Heart left ventricle (tissue), 16 donors: Measurements from ENCODE around the gene SRGAP2B. TPM values are rescaled to one million over a fixed set of nuclear protein-coding genes. Genes with fewer than 3 reads are reported as not detected.
A peak's percentile ranks its signal among the peaks of the same experiment; 100 is the strongest.
"Not testable (repeated sequence)": the region's sequence is repeated elsewhere in the genome, so short reads cannot be mapped to it uniquely, and the experiment has no call there.

Source experiments
- ATAC-seq, 4 donors: fragments of 200-7000 bp; cut with Tn5 transposase; one replicate each; pipeline ENCODE4 v1.9.1; 2020 to 2022; ENCODE audit warnings: moderate library complexity in 4 of 4, mild to moderate bottlenecking in 3 of 4, moderate number of reproducible peaks in 1 of 4
- DNase-seq, 5 donors: peaks; one replicate each; pipeline ENCODE4 v3.0.0-alpha.2; 2020
- H3K27ac ChIP-seq, 12 donors: fragments of 200-600 bp; sonication (generic) in 4 of 12; one replicate each; pipeline versions ENCODE4 v1.5.0 to v1.8.0; 2016 to 2022; ENCODE audit warnings: mild to moderate bottlenecking in 2 of 12
- H3K27me3 ChIP-seq, 9 donors: fragments of 200-600 bp; sonication (generic) in 2 of 9; one replicate each; pipeline versions ENCODE4 v1.5.1 to v1.8.0; 2016 to 2022; ENCODE audit warnings: mild to moderate bottlenecking in 3 of 9
- H3K36me3 ChIP-seq, 9 donors: fragments of 200-600 bp; sonication (generic) in 2 of 9; one replicate each; pipeline versions ENCODE4 v1.5.0 to v1.8.0; 2018 to 2022; ENCODE audit warnings: mild to moderate bottlenecking in 2 of 9
- H3K4me1 ChIP-seq, 12 donors: fragments of 200-600 bp; sonication (generic) in 4 of 12; one replicate each; pipeline versions ENCODE4 v1.5.0 to v1.8.0; 2016 to 2022; ENCODE audit warnings: mild to moderate bottlenecking in 3 of 12
- H3K4me3 ChIP-seq, 12 donors: fragments of 200-600 bp; sonication (generic) in 4 of 12; one replicate each; pipeline versions ENCODE4 v1.5.0 to v1.8.0; 2017 to 2022; ENCODE audit warnings: mild to moderate bottlenecking in 9 of 12, moderate library complexity in 4 of 12
- H3K9me3 ChIP-seq, 12 donors: fragments of 200-600 bp; sonication (generic) in 4 of 12; one replicate each; pipeline versions ENCODE4 v1.5.0 to v1.8.0; 2016 to 2022; ENCODE audit warnings: mild to moderate bottlenecking in 1 of 12
- WGBS, 4 donors: extraction: QIAGEN DNeasy Blood & Tissue Kit in 2 of 4; methylation state at CpG; one replicate each; pipeline versions ENCODE4 v1.1.5 to v1.1.7; 2013 to 2018; 5-methylcytosine and 5-hydroxymethylcytosine counted together
- intact Hi-C, 10 donors: fragments of 100-400 bp; cut with DNase I; formaldehyde crosslinking; loops; one replicate each; pipeline versions ENCODE4 v1.11.1 to v1.14.2; 2022
- polyA plus RNA-seq, 2 donors: library from polyadenylated mRNA; stranded (reverse); fragments of 200-250 nt; gene quantifications; one replicate each; pipeline ENCODE4 v1.2.3, GENCODE V29; 2013
- total RNA-seq, 9 donors: library from RNA; depleted of rRNA in 2 of 9; stranded (reverse); fragments of >200 nt in 2 of 9; fragmentation: NEBNext Ultra II Directional in 3 of 9; extraction: Animal tissue kit (Norgen Biotek cat#: 25700) in 3 of 9; gene quantifications; one replicate each; pipeline versions ENCODE4 v1.1.0 to v1.2.4, GENCODE V29; 2016 to 2023
- donor health status: ischemic (EF 13 %, LVEDD 7.1; RV severe dilation, severe dysfunction).
- donor health status: healthy with polysubstance abuse.
- donor health status: DM: no; HTN: yes; CAD: no.
- donor health status: DM: no; HTN: no; CAD: no.
- donor health status: ischemic (EF 25% LVEDD 6.9; RV normal size, moderate dysfunction).
- donor health status: ischemic (EF 25% LVEDD 5.7; RV mildly dilated, moderate dysfunction).
- donor health status: healthy.
- donor health status: DM: yes; HTN: yes; CAD: no.
- donor health status: ischemic (EF 35%, LVEDD 5.7; RV mildly dilated, moderate dysfunction).
- donor health status: nonischemic (EF 11% LVEDD 7.7; RV severe dilation, severe dysfunction).
- donor health status: DM: yes; HTN: yes; CAD: no.
- donor health status: PGD.
- donor health status: ischemic (EF 29% LVEDD 5.4; RV normal size, mild dysfunction).
- donor health status: nonischemic (EF 23%, LVEDD 6.1; RV moderate dilation, normal function).

The SRGAP2B gene
- total and polyA plus RNA-seq, 11 donors, result 3.0 to 26.8 (median 9.9) TPM

DNA sequence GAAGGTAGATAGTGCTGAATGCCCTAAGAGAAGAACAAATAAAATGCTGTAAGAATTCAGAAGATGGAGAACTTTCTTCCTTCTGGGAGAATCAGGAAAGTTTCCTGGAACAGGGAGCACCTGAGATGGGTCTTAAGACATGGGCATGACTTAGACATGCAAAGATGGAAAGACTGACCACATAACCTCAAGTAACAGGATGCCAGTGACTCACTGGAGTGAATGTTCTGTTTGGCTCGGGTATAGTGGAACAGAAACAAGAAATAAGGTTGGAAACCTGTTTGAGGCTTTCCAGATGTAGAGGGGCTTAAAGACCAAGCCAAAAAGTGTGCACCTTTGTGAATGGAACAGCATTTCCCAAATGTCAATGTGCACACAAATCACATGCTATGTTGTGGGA is 102.2 kb downstream of the SRGAP2B start:
- H3K36me3 ChIP-seq, H3K4me3 ChIP-seq, DNase-seq, H3K9me3 ChIP-seq, H3K4me1 ChIP-seq, H3K27ac ChIP-seq, H3K27me3 ChIP-seq, ATAC-seq, intact Hi-C loops: not testable (repeated sequence)
- 71 to 83% (median 75%) methylated on average over 1 of the region's 1 CpG for WGBS, 4 donors

DNA sequence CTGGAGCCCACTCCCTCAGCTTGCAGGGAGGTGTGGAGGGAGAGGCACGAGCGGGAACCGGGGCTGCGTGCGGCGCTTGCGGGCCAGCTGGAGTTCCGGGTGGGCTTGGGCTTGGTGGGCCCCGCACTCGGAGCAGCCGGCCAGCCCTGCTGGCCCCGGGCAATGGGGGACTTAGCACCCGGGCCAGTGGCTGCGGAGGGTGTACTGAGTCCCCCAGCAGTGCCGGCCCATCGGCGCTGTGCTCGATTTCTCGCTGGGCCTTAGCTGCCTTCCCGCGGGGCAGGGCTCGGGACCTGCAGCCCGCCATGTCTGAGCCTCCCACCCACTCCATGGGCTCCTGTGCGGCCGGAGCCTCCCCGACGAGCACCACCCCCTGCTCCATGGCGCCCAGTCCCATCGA is 104.5 kb downstream of the SRGAP2B start:
- DNase-seq, H3K4me1 ChIP-seq, H3K4me3 ChIP-seq, ATAC-seq, intact Hi-C loops, H3K27ac ChIP-seq, H3K9me3 ChIP-seq, H3K36me3 ChIP-seq, H3K27me3 ChIP-seq: not testable (repeated sequence)
- 98 to 99% methylated on average over 13 of the region's 29 CpGs; no CpG with 5 or more reads in 2 of the 4 donors for WGBS, 4 donors

DNA sequence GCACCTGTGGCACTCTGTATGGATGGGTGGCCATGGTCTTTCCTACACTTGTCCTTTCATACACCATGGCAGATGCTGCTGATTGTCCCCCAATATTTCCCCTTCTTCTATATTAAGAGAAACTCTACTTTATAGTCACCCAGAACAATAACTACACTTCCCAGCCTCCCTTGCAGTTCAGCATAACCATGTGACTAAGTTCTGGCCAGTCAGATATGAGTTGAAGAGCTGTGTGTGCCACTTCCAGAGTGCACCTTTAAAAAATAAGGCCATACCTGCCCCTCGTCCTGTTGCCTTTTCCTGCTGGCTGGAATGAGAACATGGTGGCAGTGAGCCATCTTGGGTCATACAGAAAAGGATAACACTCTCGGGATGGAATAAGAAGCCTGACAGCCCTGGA is 108.0 kb downstream of the SRGAP2B start:
- H3K27me3 ChIP-seq, H3K4me3 ChIP-seq, DNase-seq, H3K4me1 ChIP-seq, intact Hi-C loops, H3K9me3 ChIP-seq, H3K27ac ChIP-seq, H3K36me3 ChIP-seq: not testable (repeated sequence)
- peak in 2 of 4 donors; percentile 34 to 67 for ATAC-seq
- WGBS, 4 donors, result no CpG with 5 or more reads among the region's 2 CpGs

DNA sequence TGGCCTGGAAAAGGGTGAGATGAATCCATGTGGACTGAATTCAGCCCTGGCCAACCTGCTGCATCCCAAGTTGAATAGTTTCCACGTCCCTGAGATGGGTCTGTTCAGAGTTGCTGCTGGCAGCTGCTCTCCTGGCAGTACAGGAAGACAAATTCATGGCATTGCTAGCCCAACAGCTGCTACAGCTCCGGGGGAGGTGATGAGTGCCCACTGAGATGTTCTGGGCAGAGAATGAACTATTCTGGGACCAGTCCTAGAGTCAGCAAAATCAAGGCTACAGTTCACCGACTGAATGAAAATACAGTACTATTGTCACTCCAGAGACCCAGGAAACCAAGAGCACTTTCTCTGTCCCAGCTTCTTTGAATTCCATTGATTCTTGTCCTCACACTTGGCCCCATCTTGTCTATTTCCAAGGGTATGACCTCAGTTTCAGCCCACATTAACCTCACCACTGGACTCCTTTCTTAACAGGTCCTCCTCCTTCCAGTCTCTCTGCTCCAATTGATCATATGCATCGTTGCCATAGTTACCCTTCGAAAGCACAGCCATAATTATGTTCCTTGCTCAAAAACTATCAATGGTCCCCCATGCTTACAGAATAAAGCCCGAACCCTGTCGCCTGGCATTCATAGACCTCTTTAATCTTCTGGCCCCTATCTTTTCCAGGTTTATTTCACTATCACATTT is 108.8 kb downstream of the SRGAP2B start:
- H3K9me3 ChIP-seq, intact Hi-C loops, H3K27me3 ChIP-seq, H3K27ac ChIP-seq, H3K4me3 ChIP-seq, H3K4me1 ChIP-seq, DNase-seq, H3K36me3 ChIP-seq: not testable (repeated sequence)
- WGBS, 4 donors, result 59 to 86% (median 70%) methylated on average over 1 to 3 of the region's 7 CpGs
- ATAC-seq, result peak; percentile 88 to 95 (median 91)

DNA sequence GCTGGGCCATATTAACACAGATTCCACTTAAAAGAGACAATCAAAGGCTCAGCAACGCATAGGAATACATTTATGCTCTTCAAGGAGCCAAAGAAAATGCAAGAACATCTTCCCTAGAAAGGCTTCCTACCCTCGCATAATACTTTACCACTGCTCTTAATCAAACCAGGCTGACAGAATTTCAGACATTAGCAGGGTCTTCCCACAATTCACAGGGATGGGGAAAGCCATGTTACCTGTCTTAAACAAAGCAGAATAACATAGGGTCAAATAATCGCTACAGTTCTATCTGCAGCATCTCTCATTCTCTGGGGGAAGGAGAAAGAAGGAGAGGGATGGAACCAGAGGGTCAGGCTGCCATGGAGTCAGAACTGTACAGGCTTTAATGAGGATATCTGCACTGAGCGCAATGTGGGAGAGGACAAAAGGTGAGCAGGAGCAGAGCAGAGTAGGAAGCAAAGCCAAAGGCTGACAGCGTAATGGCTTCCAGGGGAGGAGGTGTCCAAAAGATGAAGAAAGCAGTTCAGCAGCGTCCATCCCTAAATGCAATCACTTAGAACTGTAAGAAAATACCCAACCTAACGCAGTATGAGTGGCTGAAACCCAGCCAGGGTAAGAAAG is 109.5 kb downstream of the SRGAP2B start:
- intact Hi-C loops, H3K9me3 ChIP-seq, DNase-seq, H3K27me3 ChIP-seq, H3K4me3 ChIP-seq, H3K36me3 ChIP-seq, H3K27ac ChIP-seq, H3K4me1 ChIP-seq: not testable (repeated sequence)
- WGBS, 4 donors, result 78 to 91% (median 82%) methylated on average over 3 to 5 of the region's 7 CpGs
- peak in 1 of 4 donors; percentile 10 for ATAC-seq

DNA sequence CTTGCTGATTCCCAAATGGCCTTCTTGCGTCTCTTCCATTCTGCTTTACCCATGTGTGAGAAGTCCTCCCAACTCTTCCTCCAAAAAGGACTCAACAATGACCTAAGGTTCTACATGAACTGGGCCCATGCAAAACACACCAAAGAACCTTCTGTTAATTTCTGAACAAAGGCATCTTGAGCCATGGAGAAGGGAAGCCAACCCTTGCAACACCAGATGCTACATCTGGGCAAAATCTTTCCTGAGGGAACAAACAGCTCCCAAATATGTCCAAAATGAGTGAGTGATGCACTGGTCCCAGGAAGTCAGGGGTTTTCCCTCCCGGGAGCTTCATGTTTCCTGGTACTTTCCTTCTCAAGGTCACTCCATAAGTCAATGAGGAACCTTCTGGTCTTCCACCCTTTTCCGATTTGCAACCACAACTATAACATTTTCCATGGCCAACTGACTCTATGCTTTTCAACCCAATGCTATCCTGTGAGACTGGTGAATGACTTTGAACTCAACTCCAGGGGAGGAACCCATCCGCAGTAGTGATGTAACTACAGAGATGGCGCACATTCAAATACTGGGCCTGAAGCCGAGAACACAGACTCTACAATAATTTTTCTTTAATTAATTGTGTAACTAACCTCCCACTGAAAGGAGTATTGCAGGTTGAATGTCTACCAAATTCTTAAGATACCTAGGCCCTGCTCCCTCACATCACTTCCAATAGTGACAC is 112.2 kb downstream of the SRGAP2B start:
- DNase-seq, intact Hi-C loops, H3K27ac ChIP-seq, ATAC-seq, H3K9me3 ChIP-seq, H3K4me3 ChIP-seq, H3K4me1 ChIP-seq, H3K36me3 ChIP-seq, H3K27me3 ChIP-seq: not testable (repeated sequence)
- 86 to 93% (median 87%) methylated on average over 1 to 2 of the region's 6 CpGs for WGBS, 4 donors

DNA sequence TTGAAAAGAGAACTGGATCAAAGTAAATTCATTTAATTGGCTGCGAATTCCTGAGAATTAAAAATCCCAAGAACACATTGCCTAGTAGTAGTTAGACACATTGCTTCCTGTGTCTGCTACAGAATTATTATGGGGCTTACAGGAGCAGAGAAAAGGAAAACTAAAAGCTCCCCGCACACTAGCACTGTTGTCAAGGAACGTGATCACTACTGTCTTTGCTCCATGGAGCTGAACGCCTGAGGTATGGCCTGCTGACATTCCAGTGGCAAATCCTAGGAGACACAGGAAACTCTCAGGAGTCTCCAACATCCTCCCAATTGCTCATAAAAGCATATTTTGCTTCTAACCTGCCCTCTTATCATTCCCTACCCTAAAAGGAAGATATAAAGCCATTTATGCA is 114.0 kb downstream of the SRGAP2B start:
- intact Hi-C loops, H3K9me3 ChIP-seq, H3K4me3 ChIP-seq, H3K36me3 ChIP-seq, H3K27me3 ChIP-seq, H3K4me1 ChIP-seq, H3K27ac ChIP-seq, ATAC-seq, DNase-seq: not testable (repeated sequence)
- WGBS, 4 donors, result 100% methylated on average over 1 of the region's 4 CpGs; no CpG with 5 or more reads in 1 of the 4 donors

DNA sequence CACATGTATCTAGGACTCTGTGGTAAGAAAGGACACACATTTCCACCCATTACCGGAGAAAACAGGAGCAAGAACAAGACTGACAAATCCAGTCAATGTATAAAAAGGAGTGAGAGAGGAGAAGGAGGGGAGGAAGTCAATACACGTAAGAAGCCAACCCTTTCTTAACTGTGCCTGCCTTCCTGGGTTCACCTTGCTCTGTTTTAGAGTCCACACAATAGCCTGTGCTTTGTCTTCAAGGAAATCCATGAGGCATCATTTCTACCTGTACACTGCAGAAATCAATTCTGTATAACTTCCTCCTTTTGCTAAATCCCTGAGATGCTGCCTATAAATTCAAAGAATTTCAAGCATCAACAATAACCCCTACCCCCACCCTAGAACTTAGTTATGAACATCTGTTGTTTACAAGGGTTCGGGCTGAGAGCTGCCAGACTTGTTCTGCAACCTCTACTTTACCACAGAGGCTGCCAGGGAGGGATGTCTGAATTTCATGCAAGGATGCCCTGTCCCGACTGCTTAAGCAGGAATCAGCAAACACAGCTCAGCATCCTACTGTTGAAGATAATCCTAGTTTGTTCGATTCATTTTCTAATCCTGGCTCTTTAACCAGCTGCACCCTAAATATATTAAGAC is 115.0 kb downstream of the SRGAP2B start:
- H3K36me3 ChIP-seq, H3K27ac ChIP-seq, DNase-seq, H3K4me3 ChIP-seq, H3K9me3 ChIP-seq, H3K27me3 ChIP-seq, H3K4me1 ChIP-seq, ATAC-seq, intact Hi-C loops: not testable (repeated sequence)
- 67 to 88% (median 78%) methylated on average over 1 to 2 of the region's 5 CpGs for WGBS, 4 donors

DNA sequence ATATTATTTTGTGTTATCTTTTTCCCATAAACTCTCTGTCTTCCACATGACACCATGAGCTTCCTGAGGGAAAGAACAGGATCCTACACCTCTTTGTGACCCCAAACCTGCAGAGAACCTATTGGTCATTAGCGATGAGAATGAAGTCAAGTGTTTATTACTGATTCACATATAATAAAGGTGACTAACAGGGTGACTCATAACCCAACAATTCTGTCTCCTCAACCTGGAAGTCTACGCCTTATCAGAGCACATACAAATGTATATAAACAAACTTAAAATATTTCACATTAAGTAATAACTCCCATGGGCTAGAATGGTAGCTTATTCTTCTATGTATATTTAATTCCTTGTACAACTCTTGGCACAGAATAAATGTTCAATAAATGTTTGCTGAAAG is 117.3 kb downstream of the SRGAP2B start:
- H3K9me3 ChIP-seq, H3K27ac ChIP-seq, H3K4me1 ChIP-seq, ATAC-seq, H3K4me3 ChIP-seq, H3K27me3 ChIP-seq, intact Hi-C loops, H3K36me3 ChIP-seq, DNase-seq: not testable (repeated sequence)
- WGBS, 4 donors, result no CpG with 5 or more reads among the region's 2 CpGs

DNA sequence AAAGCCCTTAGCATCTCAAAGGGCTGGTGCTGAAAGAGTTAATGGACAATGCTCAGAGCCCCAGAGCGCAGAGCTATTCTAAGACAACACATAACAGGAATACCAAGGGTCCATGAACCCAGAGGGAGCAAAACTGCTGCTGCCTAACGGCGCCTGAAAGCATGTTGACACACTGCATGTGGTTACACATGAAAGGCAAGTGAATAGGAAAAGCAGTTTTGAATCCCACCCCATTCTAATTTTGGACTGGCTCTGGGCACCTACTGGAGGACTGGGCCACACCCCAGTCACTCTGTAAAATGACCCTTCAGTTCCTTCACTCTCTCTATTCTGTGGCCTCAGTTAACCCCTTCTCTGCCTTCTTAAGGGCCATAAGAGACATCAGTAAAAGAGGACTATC is 123.2 kb downstream of the SRGAP2B start:
- WGBS, 4 donors, result no CpG with 5 or more reads among the region's 3 CpGs
- ATAC-seq, result peak in 2 of 4 donors; percentile 20 to 39
- H3K27me3 ChIP-seq, DNase-seq, H3K4me3 ChIP-seq, intact Hi-C loops, H3K27ac ChIP-seq, H3K4me1 ChIP-seq, H3K36me3 ChIP-seq, H3K9me3 ChIP-seq: not testable (repeated sequence)

DNA sequence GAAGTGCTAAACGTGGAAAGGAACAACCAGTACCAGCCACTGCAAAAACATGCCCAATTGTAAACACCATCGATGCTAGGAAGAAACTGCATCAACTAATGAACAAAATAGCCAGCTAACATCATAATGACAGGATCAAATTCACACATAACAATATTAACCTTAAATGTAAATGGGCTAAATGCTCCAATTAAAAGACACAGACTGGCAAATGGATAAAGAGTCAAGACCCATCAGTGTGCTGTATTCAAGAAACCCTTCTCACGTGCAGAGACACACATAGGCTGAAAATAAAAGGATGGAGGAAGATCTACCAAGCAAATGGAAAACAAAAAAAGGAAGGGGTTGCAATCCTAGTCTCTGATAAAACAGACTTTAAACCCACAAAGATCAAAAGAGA is 128.6 kb downstream of the SRGAP2B start:
- DNase-seq, H3K27ac ChIP-seq, H3K4me1 ChIP-seq, H3K36me3 ChIP-seq, H3K27me3 ChIP-seq, intact Hi-C loops, ATAC-seq, H3K9me3 ChIP-seq, H3K4me3 ChIP-seq: not testable (repeated sequence)
- WGBS, 4 donors, result 80 to 84% (median 80%) methylated on average over 3 of the region's 3 CpGs
